Sigmoid colon (tissue), 4 donors: ENCODE results near the gene PSMG4.

Source experiments
- CTCF ChIP-seq, 4 experiments: fragments of 450-650 bp in 3 of 4; fragments of 200-600 bp in 1 of 4; IDR thresholded peaks; one replicate each; pipeline ENCODE4 v1.5.1; 2016 to 2019; ENCODE audit warnings: antibody characterized with exemption in 4 of 4, mild to moderate bottlenecking in 3 of 4, moderate library complexity in 2 of 4
- POLR2A ChIP-seq, 2 donors: fragments of 450-650 bp; IDR thresholded peaks; one replicate each; pipeline ENCODE4 v1.6.1; 2016; ENCODE audit warnings: antibody characterized with exemption in 2 of 2, mild to moderate bottlenecking in 2 of 2, moderate library complexity in 2 of 2
- POLR2AphosphoS5 ChIP-seq, 4 donors: sonication (generic); formaldehyde crosslinking; IDR thresholded peaks; one replicate each; pipeline ENCODE4 v1.6.1; 2017; ENCODE audit warnings: antibody characterized with exemption in 4 of 4

- TF ChIP-seq CTCF (IDR thresholded peaks at IDR 0.05) (no peak), POLR2A (IDR thresholded peaks at IDR 0.05) (no peak), POLR2AphosphoS5 (IDR thresholded peaks at IDR 0.05) (no peak)
These were observed 14.5 kb upstream of the PSMG4 start for GRCh38 chr6:3244003-3244831.
